A673 (cell line): Measurements from ENCODE around the gene HDAC8. TPM values are rescaled to one million over a fixed set of nuclear protein-coding genes. Genes with fewer than 3 reads are reported as not detected.

Source experiments
- BruUV-seq: library from RNA; stranded (reverse); fragments of 400-500 nt; replicated peaks from 2 replicates; lab custom pipeline; 2021; lab: Mats Ljungman, UMichigan
- CTCF ChIA-PET: fragments of 300-600 bp; sonication (Branson Sonifier 250); formaldehyde crosslinking; loops from one replicate; lab custom pipeline; 2022; ENCODE audit warnings: antibody characterized with exemption; lab: Charles Lee
- POLR2A ChIA-PET: fragments of 300-600 bp; sonication (Branson Sonifier 250); formaldehyde crosslinking; loops from one replicate; lab custom pipeline; 2022; ENCODE audit warnings: antibody characterized with exemption; ENCODE audit not compliant: low non-redundant PET; lab: Charles Lee
- DNase-seq: peaks from one replicate; pipeline ENCODE4 v3.0.0-alpha.2; 2015; ENCODE audit warnings: low spot score
- H3K27ac ChIP-seq: fragments of 200-600 bp; sonication (generic); 2 replicates; pipeline ENCODE4 v1.5.1; 2016; ENCODE audit warnings: mixed run types, low read depth, mild to moderate bottlenecking, mixed read lengths, antibody characterized with exemption, low read length; ENCODE audit not compliant: poor library complexity, severe bottlenecking
- H3K27me3 ChIP-seq: fragments of 200-600 bp; sonication (generic); replicated peaks from 2 replicates; pipeline ENCODE4 v1.6.1; 2017; ENCODE audit warnings: mixed run types, low read depth, mild to moderate bottlenecking, mixed read lengths, antibody characterized with exemption, low read length; ENCODE audit not compliant: insufficient read depth, poor library complexity
- H3K36me3 ChIP-seq: fragments of 200-600 bp; sonication (generic); 2 replicates; pipeline ENCODE4 v1.6.1; 2016; ENCODE audit warnings: mixed run types, mild to moderate bottlenecking, mixed read lengths, antibody characterized with exemption, low read length; ENCODE audit not compliant: insufficient read depth, poor library complexity, severe bottlenecking
- H3K4me1 ChIP-seq: fragments of 200-600 bp; sonication (generic); 2 replicates; pipeline ENCODE4 v1.6.1; 2017; ENCODE audit warnings: mixed run types, mild to moderate bottlenecking, mixed read lengths, antibody characterized with exemption, low read length; ENCODE audit not compliant: insufficient read depth, poor library complexity, severe bottlenecking
- H3K4me3 ChIP-seq: fragments of 200-600 bp; sonication (generic); 2 replicates; pipeline ENCODE4 v1.5.1; 2016; ENCODE audit warnings: low read depth, mixed run types, mild to moderate bottlenecking, mixed read lengths, low read length; ENCODE audit not compliant: poor library complexity, severe bottlenecking
- H3K9me3 ChIP-seq: fragments of 200-600 bp; sonication (generic); 2 replicates; pipeline ENCODE4 v1.6.1; 2016; ENCODE audit warnings: mixed run types, low read depth, mild to moderate bottlenecking, mixed read lengths, antibody characterized with exemption, low read length; ENCODE audit not compliant: poor library complexity, severe bottlenecking
- EZH2 ChIP-seq: fragments of 200-600 bp; sonication (generic); IDR thresholded peaks from 2 replicates; pipeline ENCODE4 v1.6.1; 2017; ENCODE audit warnings: borderline replicate concordance, low read depth, mild to moderate bottlenecking, mixed read lengths, antibody characterized with exemption, low read length; ENCODE audit not compliant: poor library complexity, severe bottlenecking
- intact Hi-C: fragments of 100-400 bp; cut with micrococcal nuclease; formaldehyde crosslinking; loops from one replicate; pipeline ENCODE4 v1.10.0; 2022; ENCODE audit not compliant: unreplicated experiment
- total RNA-seq: library from RNA; stranded (reverse); gene quantifications from 2 replicates; pipeline ENCODE4 v1.2.3, GENCODE V29; 2021
- TF ChIP-seq, protein P1 (sequence below): fragments of 300-800, 200-600 bp; sonication (generic); conservative IDR thresholded peaks from 2 replicates; pipeline ENCODE4 v1.5.1; 2017; ENCODE audit warnings: low read depth, mild to moderate bottlenecking, antibody characterized with exemption, low read length, moderate library complexity, mixed read lengths

HDAC8 gene
- total RNA-seq, 1 experiment from 2014 or later: 26.0 TPM

DNA sequence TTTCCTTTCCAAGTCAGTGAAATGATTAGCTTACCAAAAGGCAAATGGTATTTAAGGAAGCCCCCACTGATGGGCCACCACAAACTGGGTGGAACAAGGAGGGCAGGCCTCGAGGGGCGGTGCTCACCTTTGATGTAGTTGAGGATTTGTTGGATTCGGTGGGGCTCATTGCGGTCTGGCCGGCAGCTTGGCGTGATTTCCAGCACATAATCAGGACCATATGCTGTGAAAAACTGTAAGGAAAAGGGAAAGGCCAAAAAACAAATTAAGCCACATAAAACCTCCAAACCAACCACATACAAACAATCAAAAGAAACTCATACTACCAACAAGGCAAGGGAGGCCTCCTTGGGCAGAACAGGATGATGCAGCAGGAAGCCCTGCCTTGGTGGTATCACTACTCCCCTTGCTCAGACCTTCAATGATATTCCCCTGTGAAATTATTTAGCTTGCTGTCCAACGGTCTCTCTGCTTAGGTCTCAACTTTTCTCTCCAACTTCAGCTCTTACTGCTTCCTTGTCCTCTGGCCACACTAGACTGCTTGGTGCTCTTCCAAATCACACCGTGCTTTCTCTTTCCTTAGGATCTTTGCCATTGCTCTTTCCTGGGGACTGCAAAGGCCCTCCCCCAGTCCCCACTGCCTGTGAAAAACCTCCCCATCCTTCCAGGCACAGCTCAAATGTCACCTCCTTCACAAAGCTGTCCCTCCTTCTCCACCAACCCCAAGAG is 220.9 kb downstream of the HDAC8 start:
- intact Hi-C loops: no loop called here
- CTCF ChIA-PET: no interaction called here
- no peak for DNase-seq
- Histone ChIP-seq H3K27me3 (no peaks in the 10 kb centered on the region), H3K4me1 (no peaks in the 10 kb centered on the region), H3K36me3 (no peaks in the 10 kb centered on the region), H3K9me3 (no peaks in the 10 kb centered on the region), H3K4me3 (no peak overlapping the region), H3K27ac (no peak overlapping the region)
- no TSS peak for BruUV-seq
- POLR2A ChIA-PET: no interaction called here
- TF ChIP-seq EZH2: no peak
- TF ChIP-seq, protein P1, sequence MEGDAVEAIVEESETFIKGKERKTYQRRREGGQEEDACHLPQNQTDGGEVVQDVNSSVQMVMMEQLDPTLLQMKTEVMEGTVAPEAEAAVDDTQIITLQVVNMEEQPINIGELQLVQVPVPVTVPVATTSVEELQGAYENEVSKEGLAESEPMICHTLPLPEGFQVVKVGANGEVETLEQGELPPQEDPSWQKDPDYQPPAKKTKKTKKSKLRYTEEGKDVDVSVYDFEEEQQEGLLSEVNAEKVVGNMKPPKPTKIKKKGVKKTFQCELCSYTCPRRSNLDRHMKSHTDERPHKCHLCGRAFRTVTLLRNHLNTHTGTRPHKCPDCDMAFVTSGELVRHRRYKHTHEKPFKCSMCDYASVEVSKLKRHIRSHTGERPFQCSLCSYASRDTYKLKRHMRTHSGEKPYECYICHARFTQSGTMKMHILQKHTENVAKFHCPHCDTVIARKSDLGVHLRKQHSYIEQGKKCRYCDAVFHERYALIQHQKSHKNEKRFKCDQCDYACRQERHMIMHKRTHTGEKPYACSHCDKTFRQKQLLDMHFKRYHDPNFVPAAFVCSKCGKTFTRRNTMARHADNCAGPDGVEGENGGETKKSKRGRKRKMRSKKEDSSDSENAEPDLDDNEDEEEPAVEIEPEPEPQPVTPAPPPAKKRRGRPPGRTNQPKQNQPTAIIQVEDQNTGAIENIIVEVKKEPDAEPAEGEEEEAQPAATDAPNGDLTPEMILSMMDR: no peak

DNA sequence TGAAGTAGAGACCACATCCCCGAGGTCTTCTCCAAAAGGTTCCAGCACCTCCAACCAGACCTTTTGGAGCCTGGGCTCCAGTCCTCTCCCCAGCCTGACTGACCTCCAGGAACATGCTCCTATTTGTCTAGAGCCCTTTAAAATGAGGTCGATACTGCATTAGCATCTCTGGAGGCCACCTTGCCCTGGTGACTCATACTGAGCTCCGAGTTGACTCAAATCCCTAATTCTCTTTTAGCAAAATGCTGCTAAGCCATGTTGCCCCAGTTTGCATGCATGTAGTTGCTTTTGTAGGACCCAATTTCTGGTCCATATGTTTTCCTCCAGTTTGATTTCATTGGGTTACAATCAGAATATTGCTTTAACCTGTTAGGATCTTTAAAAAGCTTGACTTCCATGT is 223.5 kb downstream of the HDAC8 start:
- H3K4me3 ChIP-seq: no peak overlapping the region
- H3K36me3 ChIP-seq: no peaks in the 10 kb centered on the region
- CTCF ChIA-PET: no interaction called here
- BruUV-seq: no TSS peak
- H3K9me3 ChIP-seq: no peaks in the 10 kb centered on the region
- no peak for DNase-seq
- TF ChIP-seq EZH2: no peak
- TF ChIP-seq, protein P1: no peak
- intact Hi-C loops: no loop called here
- H3K27ac ChIP-seq: no peak overlapping the region
- POLR2A ChIA-PET: no interaction called here
- H3K27me3 ChIP-seq: no peaks in the 10 kb centered on the region
- H3K4me1 ChIP-seq: no peaks in the 10 kb centered on the region

DNA sequence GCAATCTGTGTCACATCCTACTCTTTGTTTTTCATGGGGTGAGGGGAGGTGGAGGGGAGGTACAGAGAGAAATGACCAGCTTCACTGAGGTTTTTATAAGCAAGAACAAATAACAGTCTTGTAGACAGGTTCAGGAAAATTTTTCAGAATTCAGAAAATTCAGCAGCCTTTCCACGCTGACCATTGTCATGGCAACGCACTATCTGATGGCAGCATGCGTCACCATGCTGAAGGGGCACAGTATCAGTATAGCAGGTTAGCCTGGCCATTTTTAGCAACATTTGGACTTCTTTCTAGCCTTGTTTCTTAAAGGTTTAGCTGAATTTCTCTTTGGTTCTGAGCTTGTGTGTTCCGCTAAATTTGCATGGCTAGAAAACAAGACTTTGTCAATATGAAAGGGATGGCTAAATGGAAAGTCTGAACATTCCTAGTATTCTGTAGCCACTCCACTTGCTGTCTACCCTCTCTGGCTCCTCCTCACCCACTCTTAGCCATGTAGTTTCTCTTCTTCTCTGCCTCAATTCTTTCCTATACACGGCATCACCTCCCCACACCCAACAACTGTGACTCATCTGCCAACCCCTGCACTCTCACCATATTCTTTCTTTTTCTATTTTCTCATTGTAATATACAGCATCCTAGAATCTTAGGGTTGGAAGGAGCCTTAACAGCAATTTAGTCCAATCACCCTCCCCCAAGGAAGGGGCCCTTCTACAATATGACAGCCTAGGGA is 224.2 kb downstream of the HDAC8 start:
- intact Hi-C loops: no loop called here
- ChIA-PET POLR2A (no interaction called here), CTCF (no interaction called here)
- Histone ChIP-seq H3K9me3 (no peaks in the 10 kb centered on the region), H3K27ac (no peak overlapping the region), H3K36me3 (no peaks in the 10 kb centered on the region), H3K4me1 (no peaks in the 10 kb centered on the region), H3K27me3 (no peaks in the 10 kb centered on the region), H3K4me3 (no peak overlapping the region)
- TF ChIP-seq, protein P1: no peak
- TF ChIP-seq EZH2: no peak
- no peak for DNase-seq
- no TSS peak for BruUV-seq
